ENCODE results near the gene LRRC23. TPM values are rescaled to one million over a fixed set of nuclear protein-coding genes. Genes with fewer than 3 reads are reported as not detected.

LRRC23 gene
- polyA plus RNA-seq, 1 of the 3 experiments (the other 2 are of a cell fraction) = 11.9 TPM

- H3K27ac ChIP-seq (ENCODE audit: low read depth in 2 of 2, low read length in 1 of 2) = peak within 1 kb of the TSS; percentile 49 to 82
- peaks cover 13% of the 10 kb centered on the region; the same call in 1 of the 2 replicates for H3K79me2 ChIP-seq (ENCODE audit: insufficient read depth)
- H3K27me3 ChIP-seq (ENCODE audit: insufficient read depth) = no peaks in the 10 kb centered on the region
- ChIA-PET POLR2A (interaction anchor here (0.7 to 4.2 kb wide), 11 partner anchors 9 to 49 kb away, joined by 3 to 21 read pairs (median 4); partner anchors contain the start of genes ATN1, C12orf57, RNU7-1 and SPSB2), CTCF (interaction anchor here (0.7 to 9.6 kb wide), 8 partner anchors 11 to 47 kb away, joined by 3 to 62 read pairs (median 6); partner anchors contain the start of genes C12orf57, RNU7-1 and SPSB2)
- peaks cover 0 to 7% of the 10 kb centered on the region in 2 experiments for H3K36me3 ChIP-seq (replicated peaks in 1 of 2; ENCODE audit: control insufficient read depth in 1 of 2, insufficient read depth in 2 of 2, low read length in 1 of 2)
- no peaks in the 10 kb centered on the region for H3K9me3 ChIP-seq
- H3K4me2 ChIP-seq = peak within 1 kb of the TSS; percentile 97
- DNase-seq = peak; percentile 91
- 8% methylated on average over 15 of the region's 68 CpGs for WGBS (ENCODE audit: low lambda C conversion rate)
- H3K9me2 ChIP-seq = no peaks in the 10 kb centered on the region
- TF ChIP-seq JUND (IDR thresholded peaks at IDR 0.05) = no peak; the same call in 1 of the 2 replicates
- TF ChIP-seq MXI1 (IDR thresholded peaks at IDR 0.05; ENCODE audit: low read depth, low read length) = peak; percentile 29; the same call in 1 of the 2 replicates
- peak; percentile 36; the same call in 1 of the 2 replicates for TF ChIP-seq MAX (IDR thresholded peaks at IDR 0.05; ENCODE audit: low read depth)
- peak; percentile 89 for TF ChIP-seq USF1 (IDR thresholded peaks at IDR 0.05; ENCODE audit: borderline replicate concordance, low read depth)
- peak; percentile 21; the same call in 1 of the 2 replicates for TF ChIP-seq USF2 (IDR thresholded peaks at IDR 0.05; ENCODE audit: borderline replicate concordance, low read depth, low read length)
- TF ChIP-seq FOSL2 (IDR thresholded peaks at IDR 0.05; ENCODE audit: borderline replicate concordance, low read depth) = peak; percentile 64; the same call in 1 of the 2 replicates
- peaks cover 4% of the 10 kb centered on the region for H3F3A ChIP-seq (replicated peaks; ENCODE audit: insufficient read depth)
- peak within 1 kb of the TSS; percentile 91 for H2AFZ ChIP-seq (ENCODE audit: low read depth)
- no peaks in the 10 kb centered on the region for H4K20me1 ChIP-seq (ENCODE audit: insufficient read depth)
- H3K4me1 ChIP-seq (ENCODE audit: control insufficient read depth in 1 of 2, insufficient read depth in 2 of 2, low read depth in 1 of 2, low read length in 1 of 2) = peaks cover 14 to 18% of the 10 kb centered on the region in 2 experiments; a peak in 2 of 4 replicates
- H3K9ac ChIP-seq = peak within 1 kb of the TSS; percentile 75
- H3K4me3 ChIP-seq (ENCODE audit: low read depth in 2 of 2, low read length in 1 of 2) = peak within 1 kb of the TSS; percentile 69 to 92
Measured at GRCh38 chr12:6914246-6914946, 9.8 kb downstream of the LRRC23 start, which contains the start of gene ENO2. Gene ENO2 (plus strand): TSS chr12:6914580. CDS start chr12:6915833, 1,253 bp downstream.

GRCh38 chr12:6914947-6915788 lies 10.5 kb downstream of the LRRC23 start:
- no peaks in the 10 kb centered on the region for H3K9me2 ChIP-seq
- H3K79me2 ChIP-seq (ENCODE audit: insufficient read depth) = peaks cover 13% of the 10 kb centered on the region; the same call in 1 of the 2 replicates
- CTCF ChIA-PET = interaction anchor here (1.0 to 9.6 kb wide), 7 partner anchors 10 to 47 kb away, joined by 3 to 62 read pairs (median 4); partner anchors contain the start of genes C12orf57 and RNU7-1
- H3K9ac ChIP-seq = peak overlapping the region; percentile 75
- H4K20me1 ChIP-seq (ENCODE audit: insufficient read depth) = no peaks in the 10 kb centered on the region
- TF ChIP-seq CHD2 (IDR thresholded peaks at IDR 0.05; ENCODE audit: low read length, partially characterized antibody) (peak; percentile 12), POLR2AphosphoS5 (IDR thresholded peaks at IDR 0.05; ENCODE audit: low read depth, low read length) (no peak)
- peak overlapping the region; percentile 74; the same call in 1 of the 2 replicates for H2AFZ ChIP-seq (ENCODE audit: low read depth)
- peaks cover under 1 to 9% of the 10 kb centered on the region in 2 experiments for H3K36me3 ChIP-seq (replicated peaks in 1 of 2; ENCODE audit: control insufficient read depth in 1 of 2, insufficient read depth in 2 of 2, low read length in 1 of 2)
- peak overlapping the region; percentile 49 to 82; a peak in 3 of 4 replicates for H3K27ac ChIP-seq (ENCODE audit: low read depth in 2 of 2, low read length in 1 of 2)
- peak; percentile 80 for DNase-seq
- H3K9me3 ChIP-seq = no peaks in the 10 kb centered on the region
- 11% methylated on average over 20 of the region's 29 CpGs for WGBS (ENCODE audit: low lambda C conversion rate)
- peak overlapping the region; percentile 69 to 92 for H3K4me3 ChIP-seq (ENCODE audit: low read depth in 2 of 2, low read length in 1 of 2)
- no peaks in the 10 kb centered on the region for H3F3A ChIP-seq (replicated peaks; ENCODE audit: insufficient read depth)
- H3K27me3 ChIP-seq (ENCODE audit: insufficient read depth) = no peaks in the 10 kb centered on the region
- POLR2A ChIA-PET = interaction anchor here (0.8 to 4.2 kb wide), 7 partner anchors 10 to 42 kb away, joined by 3 to 21 read pairs (median 11); partner anchors contain the start of genes C12orf57, RNU7-1 and SPSB2
- H3K4me1 ChIP-seq (ENCODE audit: control insufficient read depth in 1 of 2, insufficient read depth in 2 of 2, low read depth in 1 of 2, low read length in 1 of 2) = peaks cover 14 to 18% of the 10 kb centered on the region in 2 experiments; a peak in 2 of 4 replicates
- peak overlapping the region; percentile 97 for H3K4me2 ChIP-seq
